Activated T-cell treated with anti-CD3 and anti-CD28 coated beads for 4 hours (primary cell): Measurements from ENCODE around the gene SELENOI.

ENCODE experiments used
- DNase-seq: peaks from one replicate; pipeline ENCODE4 v3.0.0-alpha.2; 2020

Gene SELENOI

GRCh38 chr2:26412091-26412673 is 66.2 kb downstream of the SELENOI start:
- DNase-seq: no peak

- no peak for DNase-seq
Observed at GRCh38 chr2:26414311-26414710, 68.4 kb downstream of the SELENOI start.

- no peak for DNase-seq
Observed at GRCh38 chr2:26421961-26422360, 76.0 kb downstream of the SELENOI start.

- no peak for DNase-seq
Observed at GRCh38 chr2:26422947-26423629, 77.1 kb downstream of the SELENOI start.

GRCh38 chr2:26423750-26424149 is 77.8 kb downstream of the SELENOI start:
- DNase-seq: no peak

GRCh38 chr2:26424221-26424620 is 78.3 kb downstream of the SELENOI start:
- no peak for DNase-seq

GRCh38 chr2:26428846-26429245 is 82.9 kb downstream of the SELENOI start:
- DNase-seq: no peak

- DNase-seq: no peak
Observed at GRCh38 chr2:26429779-26430578, 84.0 kb downstream of the SELENOI start.

GRCh38 chr2:26430826-26431225 is 84.9 kb downstream of the SELENOI start:
- DNase-seq: no peak

- DNase-seq: no peak
Observed at GRCh38 chr2:26432363-26432762, 86.4 kb downstream of the SELENOI start.

GRCh38 chr2:26432859-26433258 is 86.9 kb downstream of the SELENOI start:
- no peak for DNase-seq

- no peak for DNase-seq
Observed at GRCh38 chr2:26435106-26435505, 89.2 kb downstream of the SELENOI start.

GRCh38 chr2:26438526-26438925 is 92.6 kb downstream of the SELENOI start:
- no peak for DNase-seq

- no peak for DNase-seq
Observed at GRCh38 chr2:26438926-26439325, 93.0 kb downstream of the SELENOI start.

GRCh38 chr2:26442301-26442700 is 96.4 kb downstream of the SELENOI start:
- DNase-seq: no peak

GRCh38 chr2:26442707-26443106 is 96.8 kb downstream of the SELENOI start:
- DNase-seq: no peak

- DNase-seq: no peak
Observed at GRCh38 chr2:26444236-26444635, 98.3 kb downstream of the SELENOI start.
